Measurements from ENCODE around the gene CIAO2A.
"Not testable (repeated sequence)": the region's sequence is repeated elsewhere in the genome, so short reads cannot be mapped to it uniquely, and the experiment has no call there.

Gene CIAO2A

GRCh38 chr15:64122936-64123351 lies 29.3 kb upstream of the CIAO2A start:
- DNase-seq (ENCODE audit: insufficient read length, low spot score), result no peak
- no peak for TF ChIP-seq CTCF (IDR thresholded peaks at IDR 0.05; ENCODE audit: insufficient read depth, missing control alignments)
- no peak for FAIRE-seq

- no peak for FAIRE-seq
- no peak for DNase-seq (ENCODE audit: insufficient read length, low spot score)
Observed at GRCh38 chr15:64122444-64122843, 28.8 kb upstream of the CIAO2A start.

GRCh38 chr15:64121614-64122013 lies 28.0 kb upstream of the CIAO2A start:
- DNase-seq (ENCODE audit: insufficient read length, low spot score) (no peak), FAIRE-seq (no peak)
- no peak for TF ChIP-seq CTCF (IDR thresholded peaks at IDR 0.05; ENCODE audit: insufficient read depth, missing control alignments)

More at GRCh38 chr15:64122444-64122843, 28.8 kb upstream of the CIAO2A start:
- no peak for TF ChIP-seq CTCF (IDR thresholded peaks at IDR 0.05; ENCODE audit: insufficient read depth, missing control alignments)

- not testable (repeated sequence) for DNase-seq (ENCODE audit: insufficient read length, low spot score); FAIRE-seq
Observed at GRCh38 chr15:64120322-64120721, 26.7 kb upstream of the CIAO2A start.

GRCh38 chr15:64117759-64118487 lies 24.3 kb upstream of the CIAO2A start:
- FAIRE-seq, result no peak
- TF ChIP-seq CTCF (IDR thresholded peaks at IDR 0.05; ENCODE audit: insufficient read depth, missing control alignments), result no peak
- no peak for DNase-seq (ENCODE audit: insufficient read length, low spot score)

GRCh38 chr15:64112904-64113303 lies 19.3 kb upstream of the CIAO2A start:
- FAIRE-seq, result no peak
- TF ChIP-seq CTCF (IDR thresholded peaks at IDR 0.05; ENCODE audit: insufficient read depth, missing control alignments), result no peak
- no peak for DNase-seq (ENCODE audit: insufficient read length, low spot score)

GRCh38 chr15:64112073-64112772 lies 18.6 kb upstream of the CIAO2A start:
- no peak for DNase-seq (ENCODE audit: insufficient read length, low spot score)

More at GRCh38 chr15:64112073-64112772, 18.6 kb upstream of the CIAO2A start:
- TF ChIP-seq CTCF (IDR thresholded peaks at IDR 0.05; ENCODE audit: insufficient read depth, missing control alignments), result no peak
- FAIRE-seq, result no peak
